NB4 (cell line): ENCODE results near the gene MOGAT1.

Experiments used
- MYC ChIP-seq: IDR thresholded peaks from 2 replicates; pipeline ENCODE4 v1.6.1; 2011; ENCODE audit warnings: low read depth, low read length
- POLR2A ChIP-seq: IDR thresholded peaks from 2 replicates; pipeline ENCODE4 v1.6.1; 2011; ENCODE audit warnings: mild to moderate bottlenecking; ENCODE audit not compliant: insufficient read length; ENCODE audit errors: extremely low read depth
- TF ChIP-seq, protein P1 (sequence below): IDR thresholded peaks from one replicate; pipeline ENCODE4 v1.5.1; 2012; ENCODE audit warnings: low read depth, low read length
- TF ChIP-seq, protein P2 (sequence below): IDR thresholded peaks from 2 replicates; pipeline ENCODE4 v1.6.1; 2011; ENCODE audit warnings: low read depth, low read length

DNA sequence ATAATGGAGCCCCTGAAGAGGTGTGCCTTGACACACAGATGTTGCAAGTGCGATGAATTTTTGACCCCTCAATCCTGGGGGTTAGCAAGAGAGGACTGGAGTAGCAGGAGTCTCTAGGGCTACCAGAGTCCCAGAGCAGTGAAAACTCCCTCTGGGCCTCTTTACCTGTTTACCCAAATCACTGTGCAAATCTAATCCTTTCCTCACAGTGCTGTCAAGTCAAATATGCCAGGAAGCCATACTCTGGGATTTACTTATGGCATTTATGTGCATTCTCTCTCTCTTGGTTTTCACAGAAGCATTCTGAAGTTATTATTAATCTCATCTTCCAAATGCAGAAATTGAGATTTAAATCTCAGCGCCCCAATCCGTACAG lies 62.0 kb downstream of the MOGAT1 start:
- TF ChIP-seq, protein P1, sequence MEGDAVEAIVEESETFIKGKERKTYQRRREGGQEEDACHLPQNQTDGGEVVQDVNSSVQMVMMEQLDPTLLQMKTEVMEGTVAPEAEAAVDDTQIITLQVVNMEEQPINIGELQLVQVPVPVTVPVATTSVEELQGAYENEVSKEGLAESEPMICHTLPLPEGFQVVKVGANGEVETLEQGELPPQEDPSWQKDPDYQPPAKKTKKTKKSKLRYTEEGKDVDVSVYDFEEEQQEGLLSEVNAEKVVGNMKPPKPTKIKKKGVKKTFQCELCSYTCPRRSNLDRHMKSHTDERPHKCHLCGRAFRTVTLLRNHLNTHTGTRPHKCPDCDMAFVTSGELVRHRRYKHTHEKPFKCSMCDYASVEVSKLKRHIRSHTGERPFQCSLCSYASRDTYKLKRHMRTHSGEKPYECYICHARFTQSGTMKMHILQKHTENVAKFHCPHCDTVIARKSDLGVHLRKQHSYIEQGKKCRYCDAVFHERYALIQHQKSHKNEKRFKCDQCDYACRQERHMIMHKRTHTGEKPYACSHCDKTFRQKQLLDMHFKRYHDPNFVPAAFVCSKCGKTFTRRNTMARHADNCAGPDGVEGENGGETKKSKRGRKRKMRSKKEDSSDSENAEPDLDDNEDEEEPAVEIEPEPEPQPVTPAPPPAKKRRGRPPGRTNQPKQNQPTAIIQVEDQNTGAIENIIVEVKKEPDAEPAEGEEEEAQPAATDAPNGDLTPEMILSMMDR, result no peak
- TF ChIP-seq POLR2A, result no peak
- TF ChIP-seq, protein P2, sequence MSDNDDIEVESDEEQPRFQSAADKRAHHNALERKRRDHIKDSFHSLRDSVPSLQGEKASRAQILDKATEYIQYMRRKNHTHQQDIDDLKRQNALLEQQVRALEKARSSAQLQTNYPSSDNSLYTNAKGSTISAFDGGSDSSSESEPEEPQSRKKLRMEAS, result no peak
- no peak for TF ChIP-seq MYC
